Muscle layer of duodenum (tissue), 2 donors: Measurements from ENCODE around the gene DOCK2.
"Not testable (repeated sequence)": the region's sequence is repeated elsewhere in the genome, so short reads cannot be mapped to it uniquely, and the experiment has no call there.

ENCODE experiments used
- H3K27ac ChIP-seq: one replicate; pipeline ENCODE4 v1.7.0; 2013; ENCODE audit warnings: mild to moderate bottlenecking, low read length
- H3K27me3 ChIP-seq: one replicate; pipeline ENCODE4 v1.7.0; 2013; ENCODE audit warnings: low read depth, mild to moderate bottlenecking, control low read depth, low read length
- H3K36me3 ChIP-seq, 2 donors: one replicate each; pipeline ENCODE4 v1.7.0; 2013; ENCODE audit warnings: low read length in 2 of 2, control low read depth in 1 of 2, mild to moderate bottlenecking in 1 of 2; ENCODE audit not compliant: insufficient read depth in 2 of 2, control insufficient read depth in 1 of 2
- H3K4me1 ChIP-seq, 2 donors: one replicate each; pipeline ENCODE4 v1.7.0; 2013; ENCODE audit warnings: low read length in 2 of 2, mild to moderate bottlenecking in 2 of 2, control low read depth in 1 of 2, moderate library complexity in 1 of 2; ENCODE audit not compliant: insufficient read depth in 2 of 2, control insufficient read depth in 1 of 2
- H3K4me3 ChIP-seq, 2 donors: one replicate each; pipeline ENCODE4 v1.7.0; 2013; ENCODE audit warnings: low read length in 2 of 2, low read depth in 1 of 2, mild to moderate bottlenecking in 1 of 2
- H3K9me3 ChIP-seq, 2 donors: one replicate each; pipeline ENCODE4 v1.7.0; 2013; ENCODE audit warnings: low read length in 2 of 2, control low read depth in 1 of 2, mild to moderate bottlenecking in 1 of 2; ENCODE audit not compliant: control insufficient read depth in 1 of 2
- donor health status: healthy.

DOCK2 gene

DNA sequence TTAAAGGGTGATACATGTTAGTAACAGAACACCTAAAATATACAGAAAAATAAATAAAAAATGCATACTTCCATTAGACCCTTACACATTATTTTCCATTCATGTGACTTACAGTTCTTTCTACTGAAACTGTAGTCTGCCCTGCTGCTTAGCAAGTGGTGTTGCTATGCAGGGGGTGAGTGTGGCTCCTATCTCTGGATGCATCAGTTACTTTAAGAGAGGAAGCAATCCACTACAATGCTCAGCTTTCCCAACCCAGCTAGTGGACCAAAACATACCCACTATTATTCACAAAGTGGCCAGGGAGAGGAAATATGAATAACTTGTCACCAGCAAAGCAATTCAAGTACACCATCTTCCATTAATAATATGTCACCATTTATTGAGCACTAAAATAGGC lies 121.8 kb downstream of the DOCK2 start:
- Histone ChIP-seq H3K4me1 (no peaks in the 10 kb centered on the region), H3K9me3 (no peaks in the 10 kb centered on the region), H3K4me3 (no peak overlapping the region), H3K36me3 (no peaks in the 10 kb centered on the region), H3K27me3 (no peaks in the 10 kb centered on the region), H3K27ac (no peak overlapping the region)

DNA sequence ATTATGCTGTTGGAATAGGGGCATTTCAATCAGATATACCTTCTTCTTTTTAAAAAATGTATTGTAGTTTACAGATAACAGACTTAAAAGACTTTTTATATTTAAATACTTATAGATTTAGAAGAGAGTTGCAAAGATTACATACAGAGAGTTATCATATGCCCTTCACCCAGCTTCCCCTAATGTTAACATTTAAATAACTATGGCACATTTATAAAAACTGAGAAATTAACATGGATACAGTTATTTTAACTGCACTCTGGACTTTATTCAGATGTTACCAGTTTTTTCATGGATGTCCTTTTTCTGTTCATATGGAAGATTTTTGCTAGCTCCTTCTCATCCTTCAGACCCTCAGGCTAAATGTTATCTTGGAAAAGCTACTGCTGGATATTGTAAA lies 123.2 kb downstream of the DOCK2 start:
- no peak overlapping the region for H3K4me3 ChIP-seq
- H3K36me3 ChIP-seq, result no peaks in the 10 kb centered on the region
- no peak overlapping the region for H3K27ac ChIP-seq
- no peaks in the 10 kb centered on the region for H3K9me3 ChIP-seq
- H3K27me3 ChIP-seq, result no peaks in the 10 kb centered on the region
- no peaks in the 10 kb centered on the region for H3K4me1 ChIP-seq

DNA sequence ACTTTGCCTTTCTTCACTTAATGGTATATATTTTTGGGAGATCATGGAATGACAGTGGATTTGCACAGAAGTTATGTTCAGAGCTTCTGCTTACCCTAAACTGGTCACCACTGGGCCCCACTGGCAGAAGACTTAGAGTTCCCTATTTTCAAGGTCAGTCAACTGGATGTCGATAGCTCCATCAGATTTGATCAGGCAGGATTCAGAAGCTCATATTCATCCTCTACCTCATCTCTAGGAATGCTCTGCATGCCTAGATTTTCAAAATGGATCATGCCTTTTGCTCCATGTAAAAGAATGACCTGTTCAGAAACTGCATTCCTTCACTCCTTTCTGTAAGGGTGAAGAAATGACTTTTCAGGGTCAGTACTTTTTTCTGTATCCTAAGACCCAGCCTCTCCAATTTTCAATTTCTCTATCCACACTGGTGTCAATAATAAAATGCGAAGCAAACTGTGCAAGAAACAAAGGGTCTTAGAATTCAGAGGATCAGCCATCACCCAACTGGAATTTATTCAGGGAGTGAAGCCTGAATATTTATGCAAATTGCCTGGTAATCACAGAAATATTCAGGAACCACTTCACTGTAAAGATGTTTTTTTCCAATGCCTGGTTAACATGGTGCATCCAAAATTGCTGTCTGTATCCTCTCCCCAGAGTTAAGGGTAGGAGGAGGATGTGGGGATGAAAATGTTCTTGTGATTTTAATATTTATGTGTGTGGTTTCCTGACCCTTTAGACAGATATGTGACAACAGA lies 125.4 kb downstream of the DOCK2 start:
- Histone ChIP-seq H3K4me1 (no peaks in the 10 kb centered on the region), H3K4me3 (no peak overlapping the region), H3K27ac (no peak overlapping the region), H3K36me3 (no peaks in the 10 kb centered on the region), H3K27me3 (no peaks in the 10 kb centered on the region), H3K9me3 (no peaks in the 10 kb centered on the region)

DNA sequence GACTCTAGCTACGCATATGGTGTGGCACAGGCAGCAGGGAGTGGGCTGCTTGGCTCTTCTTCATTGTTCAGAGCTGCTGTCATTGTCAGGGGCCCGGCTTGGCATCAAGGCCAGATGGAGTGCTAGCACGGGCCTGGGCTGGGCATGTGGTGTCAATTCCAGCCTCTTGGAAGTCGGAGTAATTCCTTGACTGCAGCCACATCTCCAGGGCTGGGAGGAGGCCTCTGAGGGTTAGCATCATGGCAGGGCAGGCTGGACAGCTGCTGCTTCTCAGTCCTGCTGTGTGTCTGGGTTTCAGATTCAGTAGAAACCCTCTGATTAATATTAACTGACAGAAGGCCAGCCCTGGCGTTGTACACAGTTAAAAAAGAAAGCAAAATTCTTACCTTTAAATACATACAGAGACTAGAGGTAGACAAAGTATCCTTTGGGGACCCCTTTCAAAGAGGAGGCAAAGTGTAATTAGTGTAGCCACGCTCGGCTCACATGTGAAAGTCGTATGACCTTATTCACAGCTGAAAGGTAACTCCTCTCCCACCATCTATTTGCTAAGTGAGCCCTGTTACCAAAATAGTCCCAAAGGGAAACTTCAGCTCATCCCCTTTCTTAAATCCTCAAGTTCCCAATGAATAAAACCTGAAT lies 126.4 kb downstream of the DOCK2 start:
- H3K9me3 ChIP-seq, result no peaks in the 10 kb centered on the region
- no peaks in the 10 kb centered on the region for H3K4me1 ChIP-seq
- H3K36me3 ChIP-seq, result no peaks in the 10 kb centered on the region
- no peak overlapping the region for H3K4me3 ChIP-seq
- no peak overlapping the region for H3K27ac ChIP-seq
- no peaks in the 10 kb centered on the region for H3K27me3 ChIP-seq

DNA sequence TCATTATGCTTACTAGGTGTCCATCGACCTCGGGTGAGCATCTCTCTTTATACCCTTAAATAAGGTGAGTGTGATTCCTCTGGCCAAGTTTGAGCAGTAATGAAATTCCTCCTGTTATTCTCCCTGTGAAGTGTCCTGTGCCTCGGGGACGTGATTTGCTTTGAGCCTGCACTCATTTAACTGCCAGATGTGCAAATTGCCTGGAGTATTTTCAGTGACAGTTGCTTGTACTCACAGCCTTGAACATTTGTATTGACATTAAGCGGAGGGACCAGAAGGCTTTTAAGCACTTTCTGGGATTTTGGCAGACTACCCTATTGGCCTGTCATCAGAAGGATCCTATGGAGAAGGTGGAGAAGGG lies 126.9 kb downstream of the DOCK2 start:
- Histone ChIP-seq H3K36me3 (no peaks in the 10 kb centered on the region), H3K4me3 (no peak overlapping the region), H3K27me3 (no peaks in the 10 kb centered on the region), H3K4me1 (no peaks in the 10 kb centered on the region), H3K9me3 (no peaks in the 10 kb centered on the region), H3K27ac (no peak overlapping the region)

DNA sequence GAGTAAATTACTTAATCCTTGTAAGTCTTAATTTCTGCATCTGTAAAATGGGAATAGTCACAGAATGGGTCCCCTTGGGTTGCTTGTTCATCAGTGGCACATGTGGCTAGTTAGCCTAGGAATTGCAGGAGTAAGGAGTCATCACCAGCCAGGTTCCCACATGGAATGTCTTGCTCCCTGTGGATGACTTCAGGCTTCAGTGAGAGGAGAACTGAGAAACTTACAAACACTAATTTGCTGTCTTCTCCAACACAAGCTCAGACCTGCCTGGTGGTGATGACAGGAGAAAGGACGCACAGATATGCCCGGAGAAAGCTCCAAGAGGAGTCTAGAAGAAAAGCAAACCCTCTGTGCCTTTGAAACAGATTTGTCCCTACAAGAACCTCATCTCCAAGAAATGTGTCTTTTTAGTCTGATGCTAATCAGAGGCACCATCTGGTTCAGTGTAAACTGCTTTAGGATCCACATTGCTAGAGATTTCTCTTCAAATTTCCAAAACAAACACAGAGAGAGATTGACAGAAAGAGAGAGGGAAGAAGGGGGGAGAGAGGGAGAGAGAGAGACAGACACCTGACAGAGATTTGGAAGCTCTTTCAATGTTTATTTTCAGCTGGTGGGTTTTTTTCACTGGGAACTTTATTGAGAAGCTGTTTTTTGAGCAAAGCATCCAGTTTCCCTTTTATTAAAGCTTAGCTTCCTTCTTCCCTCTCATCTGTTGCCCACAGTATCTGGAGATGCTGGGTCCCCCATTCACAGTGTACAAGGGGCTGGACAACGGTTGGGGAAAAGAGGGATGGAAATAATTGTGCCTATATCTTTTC lies 128.3 kb downstream of the DOCK2 start:
- H3K36me3 ChIP-seq, result no peaks in the 10 kb centered on the region
- H3K9me3 ChIP-seq, result no peaks in the 10 kb centered on the region
- no peak overlapping the region for H3K4me3 ChIP-seq
- H3K4me1 ChIP-seq, result no peaks in the 10 kb centered on the region
- H3K27me3 ChIP-seq, result no peaks in the 10 kb centered on the region
- H3K27ac ChIP-seq, result no peak overlapping the region

DNA sequence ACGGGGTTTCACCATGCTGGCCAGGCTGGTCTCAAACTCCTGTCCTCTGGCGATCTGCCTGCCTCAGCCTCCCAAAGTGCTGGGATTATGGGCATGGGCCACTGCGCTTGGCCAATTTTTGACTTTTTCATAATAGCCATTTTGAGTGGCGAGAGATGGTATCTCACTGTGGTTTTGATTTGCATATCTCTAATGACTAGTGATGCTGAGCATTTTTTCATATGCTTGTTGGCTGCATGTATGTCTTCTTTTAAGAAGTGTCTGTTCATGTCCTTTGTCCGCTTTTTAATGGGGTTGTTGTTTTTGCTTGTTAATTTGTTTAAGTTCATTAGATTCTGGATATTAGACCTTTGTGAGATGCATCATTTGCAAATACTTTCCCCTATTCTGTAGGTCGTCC lies 129.9 kb downstream of the DOCK2 start:
- not testable (repeated sequence) for H3K4me3 ChIP-seq, H3K4me1 ChIP-seq, H3K27me3 ChIP-seq, H3K9me3 ChIP-seq, H3K27ac ChIP-seq, H3K36me3 ChIP-seq

DNA sequence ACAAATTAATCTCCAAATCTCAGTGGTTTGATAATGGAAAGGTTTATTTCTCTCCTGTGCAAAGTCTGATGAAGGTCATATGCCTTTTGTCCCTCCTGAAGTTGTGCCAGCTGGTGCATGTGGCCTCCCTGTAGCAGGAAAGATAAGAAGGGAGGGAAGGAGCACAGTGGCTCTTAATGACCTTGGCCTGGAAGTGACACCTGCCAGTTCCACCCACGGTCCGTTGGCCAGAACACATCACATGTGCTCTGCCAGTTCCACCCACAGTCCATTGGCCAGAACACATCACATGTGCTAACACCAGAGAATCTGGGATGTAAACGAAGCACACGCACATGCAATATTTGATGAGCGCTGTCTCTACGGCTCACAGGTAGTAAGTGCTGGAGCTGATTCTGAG lies 130.9 kb downstream of the DOCK2 start:
- H3K27me3 ChIP-seq, result no peaks in the 10 kb centered on the region
- H3K4me1 ChIP-seq, result no peaks in the 10 kb centered on the region
- H3K27ac ChIP-seq, result no peak overlapping the region
- no peaks in the 10 kb centered on the region for H3K9me3 ChIP-seq
- H3K4me3 ChIP-seq, result no peak overlapping the region
- H3K36me3 ChIP-seq, result no peaks in the 10 kb centered on the region

DNA sequence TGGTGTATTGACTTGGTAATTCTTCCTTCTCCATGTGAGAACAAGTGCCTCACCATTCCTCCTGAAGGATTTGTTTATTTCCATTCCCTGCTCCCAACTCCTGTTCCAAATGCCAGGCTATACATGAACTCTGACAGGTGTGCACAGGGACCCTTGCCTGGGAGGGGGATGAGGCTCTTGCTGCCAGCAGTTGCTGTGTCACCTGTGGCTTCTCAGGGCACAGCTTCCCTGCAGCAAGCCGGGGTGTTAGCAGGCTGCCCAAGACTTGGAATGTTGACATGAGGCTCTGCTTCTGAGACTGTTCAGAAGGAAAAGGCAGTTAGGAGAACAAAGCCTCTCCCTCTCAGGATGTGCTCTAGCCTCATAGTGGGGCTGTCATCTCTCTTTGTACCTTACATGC lies 131.3 kb downstream of the DOCK2 start:
- H3K27me3 ChIP-seq, result no peaks in the 10 kb centered on the region
- H3K4me1 ChIP-seq, result no peaks in the 10 kb centered on the region
- H3K4me3 ChIP-seq, result no peak overlapping the region
- H3K9me3 ChIP-seq, result no peaks in the 10 kb centered on the region
- no peak overlapping the region for H3K27ac ChIP-seq
- H3K36me3 ChIP-seq, result no peaks in the 10 kb centered on the region

DNA sequence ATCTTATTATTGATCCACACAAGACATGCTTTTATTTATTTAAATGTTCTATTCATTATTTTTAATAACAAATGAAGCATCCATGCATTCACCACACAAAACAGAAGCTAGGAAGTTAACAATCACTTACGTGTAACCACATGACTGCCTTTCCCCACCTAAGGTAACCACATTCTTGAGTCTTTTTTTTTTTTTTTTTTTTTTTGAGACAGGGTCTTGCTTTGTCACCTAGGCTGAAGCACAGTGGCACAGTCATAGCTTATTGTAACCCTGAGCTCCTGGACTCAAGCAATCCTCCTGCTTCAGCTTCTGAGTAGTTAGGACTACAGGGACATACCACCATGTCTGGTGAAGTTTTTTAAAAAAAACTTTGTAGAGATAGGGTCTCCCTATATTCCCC lies 133.0 kb downstream of the DOCK2 start:
- Histone ChIP-seq H3K27me3 (no peaks in the 10 kb centered on the region), H3K27ac (no peak overlapping the region), H3K4me3 (no peak overlapping the region), H3K9me3 (no peaks in the 10 kb centered on the region), H3K36me3 (no peaks in the 10 kb centered on the region), H3K4me1 (no peaks in the 10 kb centered on the region)

DNA sequence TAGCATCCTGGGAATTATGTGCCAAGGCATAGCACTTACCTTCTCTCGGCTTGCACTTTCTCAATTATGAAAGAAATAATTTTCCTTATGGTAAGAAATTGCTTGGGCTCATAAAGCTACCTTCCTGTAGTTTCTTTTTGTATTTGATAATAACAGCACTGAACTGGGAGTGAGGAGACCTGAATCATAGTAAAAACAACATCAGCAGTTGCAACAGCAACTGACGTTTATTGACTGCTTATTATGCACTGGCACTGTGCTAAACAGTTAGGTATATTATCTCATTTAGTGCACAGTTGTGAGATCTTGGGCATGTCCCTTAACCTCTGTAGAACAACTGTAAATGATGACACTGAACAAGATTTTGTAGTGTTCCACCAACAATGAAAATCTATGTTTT lies 135.2 kb downstream of the DOCK2 start:
- Histone ChIP-seq H3K4me1 (no peaks in the 10 kb centered on the region), H3K36me3 (no peaks in the 10 kb centered on the region), H3K27me3 (no peaks in the 10 kb centered on the region), H3K9me3 (no peaks in the 10 kb centered on the region), H3K27ac (no peak overlapping the region), H3K4me3 (no peak overlapping the region)
